Retinal pigment epithelial cell (primary cell): Measurements from ENCODE around the gene NRG3.

Experiments used
- DNase-seq: peaks from one replicate; pipeline ENCODE4 v3.0.0-alpha.2; 2010; ENCODE audit warnings: low read depth
- H3K4me3 ChIP-seq: 2 replicates; pipeline ENCODE4 v1.5.1; 2011; ENCODE audit warnings: mild to moderate bottlenecking, low read length, control low read depth, moderate library complexity
- TF ChIP-seq, protein P1 (sequence below): conservative IDR thresholded peaks from 2 replicates; pipeline ENCODE4 v1.5.1; 2011; ENCODE audit warnings: low read depth, low read length, control low read depth, inconsistent platforms

The NRG3 gene

GRCh38 chr10:81900989-81901388 is 26.0 kb downstream of the NRG3 start:
- no peak overlapping the region for H3K4me3 ChIP-seq
- TF ChIP-seq, protein P1, sequence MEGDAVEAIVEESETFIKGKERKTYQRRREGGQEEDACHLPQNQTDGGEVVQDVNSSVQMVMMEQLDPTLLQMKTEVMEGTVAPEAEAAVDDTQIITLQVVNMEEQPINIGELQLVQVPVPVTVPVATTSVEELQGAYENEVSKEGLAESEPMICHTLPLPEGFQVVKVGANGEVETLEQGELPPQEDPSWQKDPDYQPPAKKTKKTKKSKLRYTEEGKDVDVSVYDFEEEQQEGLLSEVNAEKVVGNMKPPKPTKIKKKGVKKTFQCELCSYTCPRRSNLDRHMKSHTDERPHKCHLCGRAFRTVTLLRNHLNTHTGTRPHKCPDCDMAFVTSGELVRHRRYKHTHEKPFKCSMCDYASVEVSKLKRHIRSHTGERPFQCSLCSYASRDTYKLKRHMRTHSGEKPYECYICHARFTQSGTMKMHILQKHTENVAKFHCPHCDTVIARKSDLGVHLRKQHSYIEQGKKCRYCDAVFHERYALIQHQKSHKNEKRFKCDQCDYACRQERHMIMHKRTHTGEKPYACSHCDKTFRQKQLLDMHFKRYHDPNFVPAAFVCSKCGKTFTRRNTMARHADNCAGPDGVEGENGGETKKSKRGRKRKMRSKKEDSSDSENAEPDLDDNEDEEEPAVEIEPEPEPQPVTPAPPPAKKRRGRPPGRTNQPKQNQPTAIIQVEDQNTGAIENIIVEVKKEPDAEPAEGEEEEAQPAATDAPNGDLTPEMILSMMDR: no peak
- DNase-seq: no peak

DNA sequence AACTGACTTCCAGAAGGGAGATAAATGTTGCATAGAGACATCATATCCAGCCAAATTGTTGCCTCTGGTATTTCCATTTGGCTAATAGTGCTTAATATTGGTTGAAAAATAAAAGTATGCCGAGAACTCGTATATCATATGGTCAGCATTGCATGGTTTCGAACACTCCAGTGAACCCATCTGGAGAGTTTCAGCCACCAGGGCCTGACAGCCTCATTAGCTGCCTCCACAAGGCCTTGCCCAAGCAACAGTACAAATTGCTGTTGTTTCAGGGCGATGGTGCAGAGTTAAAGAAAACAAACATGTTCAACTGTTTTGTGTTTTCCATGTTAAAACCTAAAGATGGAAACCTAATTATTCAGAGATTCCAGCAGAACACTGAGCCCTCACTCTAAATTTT is 28.5 kb downstream of the NRG3 start:
- TF ChIP-seq, protein P1: no peak
- DNase-seq: no peak
- no peak overlapping the region for H3K4me3 ChIP-seq

DNA sequence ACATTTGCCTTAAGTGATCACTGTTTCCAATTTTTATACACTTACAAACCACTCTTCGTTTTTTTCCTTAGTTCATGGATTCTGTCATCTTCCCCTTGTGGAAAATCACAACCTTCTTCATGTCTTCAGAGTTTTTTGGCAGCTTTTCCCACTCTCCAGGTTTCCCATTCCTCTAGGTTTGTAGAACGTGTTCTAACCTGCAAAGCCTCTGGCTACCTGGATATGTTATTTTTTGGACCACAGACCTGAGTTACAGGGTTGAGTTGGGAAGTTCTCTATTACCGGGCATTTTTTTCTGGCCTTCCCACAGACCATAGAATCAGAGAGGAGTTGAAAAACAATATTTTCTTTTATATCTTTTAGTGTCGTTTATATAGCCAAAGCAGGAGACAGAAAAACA is 30.2 kb downstream of the NRG3 start:
- TF ChIP-seq, protein P1: no peak
- H3K4me3 ChIP-seq: no peak overlapping the region
- DNase-seq: no peak

DNA sequence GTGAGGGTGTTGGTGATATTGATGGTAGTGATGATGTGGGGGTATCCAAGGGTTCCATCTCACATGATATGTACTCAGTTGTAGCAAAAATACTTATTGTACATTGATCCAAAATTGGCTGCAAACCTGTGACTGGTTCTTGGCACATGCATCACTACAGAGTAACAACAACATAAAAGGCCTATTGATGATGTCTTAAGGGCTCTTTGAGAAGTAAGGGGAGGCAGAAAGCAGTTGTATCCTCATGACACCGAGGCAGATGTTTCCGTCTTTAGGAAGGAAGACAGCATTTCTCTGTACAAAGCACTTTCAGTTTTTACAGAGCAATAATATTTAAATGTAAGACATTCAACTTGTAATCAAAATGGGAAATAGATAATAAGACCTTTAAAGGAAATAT is 34.5 kb downstream of the NRG3 start:
- no peak for DNase-seq
- no peak overlapping the region for H3K4me3 ChIP-seq
- TF ChIP-seq, protein P1: no peak

GRCh38 chr10:81911328-81911727 is 36.3 kb downstream of the NRG3 start:
- no peak for DNase-seq
- H3K4me3 ChIP-seq: no peak overlapping the region
- TF ChIP-seq, protein P1: no peak

- H3K4me3 ChIP-seq: no peak overlapping the region
- no peak for DNase-seq
- TF ChIP-seq, protein P1: no peak
These were observed 39.9 kb downstream of the NRG3 start for GRCh38 chr10:81914736-81915503.

DNA sequence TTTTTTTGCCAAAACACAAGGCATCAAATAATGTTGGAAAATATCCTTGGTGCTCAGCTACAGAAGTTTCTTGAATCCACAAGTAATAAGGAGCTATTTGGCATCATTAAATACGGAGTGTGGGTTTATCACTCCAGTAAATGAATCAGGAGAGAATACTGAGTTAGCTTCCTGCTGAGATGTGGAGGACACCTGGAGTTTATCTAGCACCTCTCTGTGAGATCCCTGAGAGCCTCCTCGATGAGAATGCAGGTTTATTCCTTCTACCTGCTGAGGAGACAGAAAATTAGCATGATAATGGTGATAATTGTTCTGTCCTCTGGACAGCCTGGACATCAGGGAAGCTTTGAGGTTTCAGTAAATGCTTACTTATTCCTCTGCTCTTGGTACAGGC is 40.5 kb downstream of the NRG3 start:
- H3K4me3 ChIP-seq: no peak overlapping the region
- DNase-seq: no peak
- TF ChIP-seq, protein P1: no peak
